GM12878 (cell line): Measurements from ENCODE around the gene ADA. TPM values are rescaled to one million over a fixed set of nuclear protein-coding genes. Genes with fewer than 3 reads are reported as not detected.

Source experiments
- ATAC-seq: fragments of 200-7000 bp; cut with Tn5 transposase; 3 replicates; pipeline ENCODE4 v1.9.1; 2020; ENCODE audit warnings: mild to moderate bottlenecking, moderate library complexity
- BruUV-seq: library from RNA; stranded (reverse); fragments of 400-500 nt; replicated peaks from 2 replicates; lab custom pipeline; 2021; lab: Mats Ljungman, UMichigan
- CTCF ChIA-PET: fragments of 300-600 bp; sonication (Branson Sonifier 250); formaldehyde crosslinking; extraction: SDS; loops from one replicate; lab custom pipeline; 2021; ENCODE audit warnings: inconsistent platforms; lab: Yijun Ruan, JAX
- POLR2A ChIA-PET: fragments of 350-600 bp; formaldehyde crosslinking; extraction: SDS; loops from one replicate; lab custom pipeline; 2021; ENCODE audit warnings: inconsistent platforms; lab: Charles Lee
- RAD21 ChIA-PET: fragments of 300-600 bp; sonication (Branson Sonifier 250); formaldehyde crosslinking; loops from one replicate; lab custom pipeline; 2023; ENCODE audit warnings: antibody characterized with exemption; ENCODE audit not compliant: unreplicated experiment; lab: Charles Lee
- SMC1A ChIA-PET: fragments of 300-600 bp; sonication (Branson Sonifier 250); formaldehyde crosslinking; loops from one replicate; lab custom pipeline; 2023; ENCODE audit not compliant: unreplicated experiment, uncharacterized antibody; lab: Charles Lee
- DNase-seq: peaks from one replicate; pipeline ENCODE4 v3.0.0-alpha.2; 2011; ENCODE audit warnings: low read depth, low spot score
- FAIRE-seq: peaks from 3 replicates; lab custom pipeline; 2011; peaks lifted over from hg19 to GRCh38; lab: Jason Lieb, UNC
- H2AFZ ChIP-seq: 2 replicates; pipeline ENCODE4 v1.6.0; 2011; ENCODE audit warnings: low read depth, low read length, control low read depth; ENCODE audit not compliant: control insufficient read depth
- H3K27ac ChIP-seq: 2 replicates; pipeline ENCODE4 v1.5.1; 2011; ENCODE audit warnings: control low read depth; ENCODE audit not compliant: control insufficient read depth, insufficient read depth
- H3K27me3 ChIP-seq, 2 experiments: replicated peaks in 1 of 2; 2 replicates each; pipeline versions ENCODE4 v1.6.0 to v1.6.1; 2011; ENCODE audit warnings: low read length in 1 of 2; ENCODE audit not compliant: control insufficient read depth in 2 of 2, insufficient read depth in 2 of 2
- H3K36me3 ChIP-seq, 2 experiments: 2 replicates each; pipeline ENCODE4 v1.5.1; 2011; ENCODE audit warnings: low read length in 1 of 2; ENCODE audit not compliant: control insufficient read depth in 2 of 2, insufficient read depth in 2 of 2
- H3K4me1 ChIP-seq: 2 replicates; pipeline ENCODE4 v1.6.1; 2011; ENCODE audit warnings: mild to moderate bottlenecking, low read length, moderate library complexity, mixed read lengths; ENCODE audit not compliant: control insufficient read depth, insufficient read depth
- H3K4me2 ChIP-seq: 2 replicates; pipeline ENCODE4 v1.6.0; 2011; ENCODE audit warnings: control low read depth; ENCODE audit not compliant: control insufficient read depth, insufficient read depth
- H3K4me3 ChIP-seq: fragments of 200-600 bp; sonication (generic); 2 replicates; pipeline ENCODE4 v1.5.1; 2016
- H3K79me2 ChIP-seq: 2 replicates; pipeline ENCODE4 v1.6.0; 2011; ENCODE audit warnings: low read length; ENCODE audit not compliant: control insufficient read depth, insufficient read depth
- H3K9ac ChIP-seq: 2 replicates; pipeline ENCODE4 v1.8.0; 2011; ENCODE audit warnings: low read length, control low read depth, mixed read lengths; ENCODE audit not compliant: control insufficient read depth, insufficient read depth
- H3K9me3 ChIP-seq: replicated peaks from 3 replicates; pipeline ENCODE4 v1.5.1; 2011; ENCODE audit warnings: mild to moderate bottlenecking, low read length; ENCODE audit not compliant: control insufficient read depth, insufficient read depth
- H4K20me1 ChIP-seq: 2 replicates; pipeline ENCODE4 v1.6.0; 2011; ENCODE audit not compliant: control insufficient read depth, insufficient read depth
- CEBPB ChIP-seq, 2 experiments: fragments of 150-350 bp in 1 of 2; IDR thresholded peaks; 2 replicates each; pipeline ENCODE4 v1.6.1; 2012 to 2014; ENCODE audit warnings: low read depth in 2 of 2, low read length in 2 of 2, borderline replicate concordance in 1 of 2, inconsistent platforms in 1 of 2
- CHD4 ChIP-seq: fragments of 200-600 bp; sonication (generic); IDR thresholded peaks from 2 replicates; pipeline ENCODE4 v1.6.1; 2016; ENCODE audit warnings: mild to moderate bottlenecking
- IKZF1 ChIP-seq: fragments of 450-650 bp; conservative IDR thresholded peaks from 2 replicates; pipeline ENCODE4 v1.6.1; 2017; ENCODE audit warnings: antibody characterized with exemption, mild to moderate bottlenecking
- IRF4 ChIP-seq: IDR thresholded peaks from 2 replicates; pipeline ENCODE4 v1.6.1; 2011; ENCODE audit warnings: low read depth, low read length
- ZBTB40 ChIP-seq: fragments of 450-650 bp; IDR thresholded peaks from 2 replicates; pipeline ENCODE4 v1.6.1; 2016; ENCODE audit warnings: mild to moderate bottlenecking, moderate library complexity, borderline replicate concordance
- WGBS: methylation state at CpG from one replicate; pipeline ENCODE4 v1.1.6; 2016; ENCODE audit warnings: low lambda C conversion rate; ENCODE audit not compliant: insufficient replicate concordance, insufficient coverage; ENCODE audit errors: missing lambda C conversion rate; 5-methylcytosine and 5-hydroxymethylcytosine counted together
- in situ Hi-C: fragments of 300-500 bp; cut with MboI; formaldehyde crosslinking; loops from 9 replicates; pipeline ENCODE4 v1.14.3; 2018; ENCODE audit warnings: mixed read lengths
- intact Hi-C: fragments of 100-400 bp; cut with micrococcal nuclease; formaldehyde crosslinking; loops from one replicate; pipeline ENCODE4 v1.14.2; 2022; ENCODE audit not compliant: unreplicated experiment
- polyA plus RNA-seq, 11 experiments: library from polyadenylated mRNA; depleted of rRNA in 4 of 11; unstranded in 6 of 11; stranded (reverse) in 5 of 11; fragments of >200 nt; fragmentation: Nextera tagmentation in 4 of 11; fragmentation: Illumina TruSeq in 1 of 11; extraction: Ambion mirVana in 4 of 11; extraction: Trizol in 1 of 11; gene quantifications; 1 replicate in 1 of 11; 2 replicates in 10 of 11; pipeline versions ENCODE4 v1.2.1 to v1.2.3, GENCODE V29; 2011 to 2016; ENCODE audit warnings: inconsistent platforms in 2 of 11, missing spikeins in 2 of 11, low read depth in 1 of 11
- total RNA-seq, 4 experiments: library from RNA; depleted of rRNA in 3 of 4; stranded (reverse); fragments of >200 nt in 3 of 4; fragmentation: Illumina TruSeq in 1 of 4; extraction: Trizol in 1 of 4; gene quantifications; 2 replicates each; pipeline versions ENCODE4 v1.2.1 to v1.2.3, GENCODE V29; 2013 to 2021

ADA gene
- total and polyA plus RNA-seq, 10 of the 15 experiments (the other 5 are each of a cell fraction or from before 2014, with no cell fraction given) = 40.9 to 217 (median 90.8) TPM

DNA sequence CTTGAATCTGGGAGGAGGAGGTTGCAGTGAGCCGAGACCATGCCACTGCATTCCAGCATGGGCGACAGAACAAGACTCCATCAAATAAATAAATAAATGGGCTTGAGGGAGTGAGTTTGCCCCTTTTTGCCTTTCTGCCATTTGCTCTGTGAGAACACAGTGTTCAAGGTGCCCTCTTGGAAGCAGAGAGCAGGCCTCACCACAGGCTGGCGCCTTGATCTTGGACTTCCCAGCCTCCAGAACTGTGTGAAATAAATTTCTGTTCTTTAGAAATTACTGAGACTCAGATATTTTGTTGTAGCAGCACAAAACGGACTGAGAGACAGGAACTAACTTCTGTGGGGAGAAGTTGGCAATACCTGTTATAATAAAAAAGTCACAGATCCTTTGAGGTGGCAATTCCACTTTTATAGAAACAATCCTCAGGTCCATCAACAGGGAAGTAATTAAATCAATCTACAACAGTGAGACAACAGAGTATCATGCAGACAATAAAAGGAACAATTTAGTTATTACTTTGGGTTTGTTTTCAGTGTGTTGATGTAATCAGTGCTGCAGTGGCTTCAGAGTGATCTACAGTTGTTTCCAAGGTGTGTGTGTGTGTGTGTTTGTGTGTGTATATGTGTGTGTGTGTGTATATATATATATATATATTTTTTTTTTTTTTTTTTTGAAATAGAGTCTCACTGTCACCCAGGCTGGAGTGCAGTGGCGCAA lies 44.6 kb downstream of the ADA start:
- ChIA-PET CTCF (interaction anchor here (0.6 to 10.5 kb wide), 4 partner anchors 29 to 174 kb away, joined by 3 to 158 read pairs (median 122); no protein-coding TSS in a partner anchor), POLR2A (interaction anchor here (0.7 to 1.0 kb wide), 2 partner anchors 17 to 30 kb away, joined by 3 to 4 read pairs; no protein-coding TSS in a partner anchor)
- no peak for FAIRE-seq

More for the DNA sequence above, 44.6 kb downstream of the ADA start:
- Histone ChIP-seq H3K9me3 (no peaks in the 10 kb centered on the region), H3K27me3 (no peaks in the 10 kb centered on the region), H3K27ac (no peak overlapping the region), H2AFZ (no peak overlapping the region), H3K4me1 (peaks cover 15% of the 10 kb centered on the region), H3K4me3 (no peak overlapping the region), H3K4me2 (no peak overlapping the region), H3K79me2 (no peaks in the 10 kb centered on the region; the same call in 1 of the 2 replicates), H4K20me1 (no peaks in the 10 kb centered on the region), H3K36me3 (no peaks in the 10 kb centered on the region; a peak in 2 of 4 replicates), H3K9ac (no peak overlapping the region)
- BruUV-seq = no TSS peak
- intact Hi-C loops (loop anchor here (5.0 kb wide), 1 partner anchor 85 kb away; the partner anchor contains the start of gene SERINC3), in situ Hi-C loops (loop anchor here (5.0 to 10.0 kb wide), 2 partner anchors 220 to 392 kb away; partner anchors contain the start of gene OSER1)
- DNase-seq (no peak), ATAC-seq (no peak)
- RAD21 ChIA-PET = interaction anchor here (0.7 kb wide), 2 partner anchors 31 to 43 kb away, joined by 3 read pairs; no protein-coding TSS in a partner anchor
- SMC1A ChIA-PET = interaction anchor here (5.5 kb wide), 1 partner anchor 31 kb away, joined by 85 read pairs; no protein-coding TSS in a partner anchor
- TF ChIP-seq IKZF1 (no peak), CEBPB (IDR thresholded peaks at IDR 0.05; ENCODE audit: borderline replicate concordance in 1 of 2, low read depth in 2 of 2, low read length in 2 of 2) (no peak), CHD4 (no peak), ZBTB40 (no peak), IRF4 (no peak)
- WGBS = 99% methylated on average over 5 of the region's 5 CpGs
